Spleen (tissue), 7 donors: ENCODE measurements around the gene KLHL13.

Experiments used
- CTCF ChIP-seq, 11 experiments: fragments of 200-600 bp in 7 of 11; fragments of 450-650 bp in 4 of 11; sonication (generic) in 4 of 11; IDR thresholded peaks in 8 of 11; conservative IDR thresholded peaks in 3 of 11; 1 replicate in 7 of 11; 2 replicates in 4 of 11; pipeline versions ENCODE4 v1.4.0 to v1.8.0; 2016 to 2021; ENCODE audit warnings: antibody characterized with exemption in 11 of 11, inconsistent platforms in 4 of 11, mild to moderate bottlenecking in 1 of 11
- POLR2A ChIP-seq, 3 donors: fragments of 450-650 bp; IDR thresholded peaks; one replicate each; pipeline ENCODE4 v1.5.1; 2017; ENCODE audit warnings: antibody characterized with exemption in 3 of 3, mild to moderate bottlenecking in 1 of 3
- POLR2AphosphoS5 ChIP-seq, 3 donors: sonication (generic); formaldehyde crosslinking; IDR thresholded peaks; one replicate each; pipeline ENCODE4 v1.5.1; 2017; ENCODE audit warnings: antibody characterized with exemption in 3 of 3
- donor health status: DM: no; HTN: no; CAD: no; lungs with moderate emphysema.
- donor health status: DM: no; HTN: no; CAD: no.
- donor health status: DM: no; HTN: no; CAD: no.

GRCh38 chrX:117978402-117978801, 138.2 kb downstream of the KLHL13 start:
- TF ChIP-seq POLR2AphosphoS5 (IDR thresholded peaks at IDR 0.05) (no peak), POLR2A (IDR thresholded peaks at IDR 0.05) (no peak), CTCF (IDR thresholded peaks at IDR 0.05 in 8 of 11, conservative IDR thresholded peaks at IDR 0.05 in 3 of 11) (no peak)
